ENCODE data around the gene SHC4. TPM values are rescaled to one million over a fixed set of nuclear protein-coding genes. Genes with fewer than 3 reads are reported as not detected.
"Not testable (repeated sequence)": the region's sequence is repeated elsewhere in the genome, so short reads cannot be mapped to it uniquely, and the experiment has no call there.

The SHC4 gene
- total and polyA plus RNA-seq, 9 of the 15 experiments (the other 6 are each of a cell fraction or from before 2014, with no cell fraction given): 0.43 to 1.2 (median 0.67) TPM

GRCh38 chr15:48909313-48909712 lies 54.4 kb downstream of the SHC4 start:
- CTCF ChIA-PET (ENCODE audit: low intra/inter-chr PET ratio); BruUV-seq (replicated peaks): not testable (repeated sequence)
- WGBS (ENCODE audit: insufficient coverage, low coverage, missing lambda C conversion rate): 0% methylated on average over 2 of the region's 2 CpGs

More at GRCh38 chr15:48909313-48909712, 54.4 kb downstream of the SHC4 start:
- TF ChIP-seq SMARCE1 (IDR thresholded peaks at IDR 0.05) (peak; percentile 75), MEIS2 (IDR thresholded peaks at IDR 0.05; ENCODE audit: partially characterized antibody) (peak; percentile 62), PKNOX1 (IDR thresholded peaks at IDR 0.05) (peak; percentile 65), RCOR1 (IDR thresholded peaks at IDR 0.05; ENCODE audit: borderline replicate concordance in 1 of 2, low read depth in 2 of 2, low read length in 2 of 2) (0 out of 4 replicates have a peak, but pooled peaks of 1 of the 2 experiments have one; percentile 11), ARID1B (IDR thresholded peaks at IDR 0.05) (peak; percentile 72), CTBP1 (IDR thresholded peaks at IDR 0.05; ENCODE audit: borderline replicate concordance) (0 out of 2 replicates have a peak, but pooled peaks have one; percentile 19), ZEB2 (IDR thresholded peaks at IDR 0.05) (peak; percentile 71), CBFA2T3 (IDR thresholded peaks at IDR 0.05) (peak; percentile 34; the same call in 1 of the 2 replicates), DPF2 (IDR thresholded peaks at IDR 0.05) (peak; percentile 60; the same call in 1 of the 2 replicates), MTA1 (IDR thresholded peaks at IDR 0.05; ENCODE audit: borderline replicate concordance) (0 out of 2 replicates have a peak, but pooled peaks have one; percentile 15), TAL1 (IDR thresholded peaks at IDR 0.05) (peak; percentile 39; the same call in 1 of the 2 replicates), PBX2 (tag; conservative IDR thresholded peaks at IDR 0.05; ENCODE audit: low read depth) (peak; percentile 53), SOX6 (IDR thresholded peaks at IDR 0.05) (0 out of 2 replicates have a peak, but pooled peaks have one; percentile 14), SPI1 (IDR thresholded peaks at IDR 0.05; ENCODE audit: borderline replicate concordance, low read depth, low read length) (peak; percentile 81), TRIM24 (IDR thresholded peaks at IDR 0.05) (peak; percentile 30 to 74; a peak in 2 of 4 replicates)
- ATAC-seq; H3K27ac ChIP-seq (ENCODE audit: extremely low read depth, low read depth, low read length); H3K4me1 ChIP-seq (replicated peaks in 1 of 2; ENCODE audit: control insufficient read depth in 2 of 2, insufficient read depth in 2 of 2, low read length in 2 of 2); H4K20me1 ChIP-seq (replicated peaks; ENCODE audit: control insufficient read depth, insufficient read depth, low read length); H3K9ac ChIP-seq (ENCODE audit: insufficient read depth in 1 of 2, low read depth in 2 of 2, low read length in 2 of 2); H3K79me2 ChIP-seq (ENCODE audit: control insufficient read depth, insufficient read depth, low read length); FAIRE-seq; H3K9me1 ChIP-seq (ENCODE audit: control insufficient read depth, insufficient read depth, low read length); H2AFZ ChIP-seq (ENCODE audit: low read depth, low read length); intact Hi-C loops (cut with micrococcal nuclease); H3K4me2 ChIP-seq (ENCODE audit: insufficient read depth, low read length); in situ Hi-C loops (cut with MboI); H3K36me3 ChIP-seq (ENCODE audit: control insufficient read depth, insufficient read depth, low read length); DNase-seq (ENCODE audit: extremely low read depth in 1 of 4, low spot score in 3 of 4); H3K4me3 ChIP-seq; H3K9me3 ChIP-seq (replicated peaks; ENCODE audit: control insufficient read depth, insufficient read depth, low read depth, low read length); POLR2A ChIA-PET; H3K27me3 ChIP-seq (ENCODE audit: control insufficient read depth in 2 of 2, insufficient read depth in 2 of 2, low read length in 2 of 2); TF ChIP-seq PBX2 (CRISPR knock-in tag; IDR thresholded peaks at IDR 0.05; ENCODE audit: low read depth): not testable (repeated sequence)

Data from K562 (cell line).